HG02798 (cell line): Measurements from ENCODE around the gene FAM221B.
A peak's percentile ranks its signal among the peaks of the same experiment; 100 is the strongest.

Experiments used
- ATAC-seq: cut with Tn5 transposase; IDR thresholded peaks from one replicate; pipeline ENCODE4 v1.9.1; 2021; ENCODE audit warnings: mild to moderate bottlenecking; ENCODE audit not compliant: unreplicated experiment, poor library complexity

The FAM221B gene

DNA sequence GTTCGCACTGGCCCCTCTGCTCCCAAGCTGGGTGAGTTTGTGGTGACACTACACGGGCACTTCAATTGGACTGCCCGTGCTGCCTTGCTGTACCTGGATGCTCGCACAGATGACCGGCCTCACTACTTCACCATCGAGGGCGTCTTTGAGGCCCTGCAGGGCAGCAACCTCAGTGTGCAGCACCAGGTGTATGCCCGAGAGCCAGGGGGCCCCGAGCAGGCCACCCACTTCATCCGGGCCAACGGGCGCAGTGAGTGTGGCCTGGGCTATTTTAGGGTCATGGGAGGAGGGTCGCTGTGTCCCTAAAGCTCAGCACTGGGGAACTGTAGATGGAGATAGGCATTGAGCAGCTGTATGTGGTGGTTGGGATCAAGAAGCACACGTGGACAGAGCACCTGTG is 35.7 kb downstream of the FAM221B start:
- ATAC-seq = no peak

DNA sequence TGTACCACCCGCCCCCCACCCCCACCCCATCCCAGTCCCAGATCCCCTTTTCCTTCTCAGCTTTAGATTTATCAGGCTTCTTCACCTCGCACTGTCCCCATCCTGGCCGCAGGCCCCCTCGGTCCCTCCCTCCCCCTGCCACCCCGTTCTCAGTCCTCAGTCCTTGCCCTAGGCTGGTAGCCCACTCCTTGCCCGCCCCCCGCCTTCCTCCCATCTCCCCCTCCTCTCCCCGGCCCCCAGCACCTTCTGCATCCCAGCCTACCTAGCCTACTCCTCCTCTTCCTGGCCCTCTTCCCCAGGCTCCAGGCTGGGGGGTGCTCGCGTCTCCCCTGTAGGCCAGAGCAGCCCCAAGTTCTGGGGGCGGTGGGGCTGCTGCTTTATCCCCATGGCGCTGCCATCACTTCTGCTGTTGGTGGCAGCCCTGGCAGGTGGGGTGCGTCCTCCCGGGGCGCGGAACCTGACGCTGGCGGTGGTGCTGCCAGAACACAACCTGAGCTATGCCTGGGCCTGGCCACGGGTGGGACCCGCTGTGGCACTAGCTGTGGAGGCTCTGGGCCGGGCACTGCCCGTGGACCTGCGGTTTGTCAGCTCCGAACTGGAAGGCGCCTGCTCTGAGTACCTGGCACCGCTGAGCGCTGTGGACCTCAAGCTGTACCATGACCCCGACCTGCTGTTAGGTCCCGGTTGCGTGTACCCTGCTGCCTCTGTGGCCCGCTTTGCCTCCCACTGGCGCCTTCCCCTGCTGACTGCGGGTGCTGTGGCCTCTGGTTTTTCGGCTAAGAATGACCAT is 36.3 kb downstream of the FAM221B start:
- ATAC-seq = no peak

DNA sequence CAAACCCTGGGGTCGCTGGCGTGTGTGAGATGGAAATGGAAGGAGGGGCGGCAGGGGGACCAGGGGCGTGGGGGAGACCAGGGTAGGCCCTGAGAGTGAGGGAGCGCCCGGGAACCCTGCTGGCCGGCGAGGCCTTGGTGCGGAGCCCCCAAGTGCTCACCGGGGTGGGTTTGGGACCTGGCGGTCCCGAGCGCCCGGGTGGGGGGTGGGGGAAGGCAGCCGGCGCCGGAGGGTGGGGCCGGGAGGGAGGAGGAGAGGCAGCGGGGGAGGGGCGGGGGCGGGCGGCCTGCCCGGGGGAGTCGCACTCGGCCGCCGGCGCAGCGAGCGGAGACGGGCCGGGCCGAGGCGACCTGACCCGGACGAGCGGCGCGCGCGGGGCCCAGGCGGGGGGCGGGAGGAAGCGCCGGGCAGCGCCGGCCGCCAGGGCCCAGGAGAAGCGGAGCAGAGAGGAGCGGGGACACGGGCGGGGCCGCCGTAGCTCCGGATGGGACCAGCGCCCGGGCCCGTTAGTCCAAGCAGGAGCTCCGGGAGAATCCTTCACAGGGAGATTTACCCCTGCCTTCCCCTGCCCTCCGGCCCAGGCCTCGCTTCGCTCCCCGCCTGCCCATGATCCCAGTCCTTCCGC is 37.1 kb downstream of the FAM221B start, which contains the start of gene NPR2:
NPR2 (plus strand) TSS at position 295 of the 625 bp plus-strand sequence. CDS start 818 bp downstream, outside the sequence.
- ATAC-seq = no peak

- ATAC-seq = peak; percentile 62
These were observed 37.9 kb downstream of the FAM221B start for GRCh38 chr9:35790385-35791296.

GRCh38 chr9:35790025-35790384 is 38.5 kb downstream of the FAM221B start:
- no peak for ATAC-seq

- no peak for ATAC-seq
These were observed 39.0 kb downstream of the FAM221B start for GRCh38 chr9:35789541-35789940.

GRCh38 chr9:35783418-35783817 is 45.1 kb downstream of the FAM221B start:
- ATAC-seq = no peak

- ATAC-seq = no peak
These were observed 47.5 kb downstream of the FAM221B start for GRCh38 chr9:35781066-35781465.

GRCh38 chr9:35778496-35778895 is 50.0 kb downstream of the FAM221B start:
- no peak for ATAC-seq

GRCh38 chr9:35776018-35776417 is 52.5 kb downstream of the FAM221B start:
- ATAC-seq = no peak

DNA sequence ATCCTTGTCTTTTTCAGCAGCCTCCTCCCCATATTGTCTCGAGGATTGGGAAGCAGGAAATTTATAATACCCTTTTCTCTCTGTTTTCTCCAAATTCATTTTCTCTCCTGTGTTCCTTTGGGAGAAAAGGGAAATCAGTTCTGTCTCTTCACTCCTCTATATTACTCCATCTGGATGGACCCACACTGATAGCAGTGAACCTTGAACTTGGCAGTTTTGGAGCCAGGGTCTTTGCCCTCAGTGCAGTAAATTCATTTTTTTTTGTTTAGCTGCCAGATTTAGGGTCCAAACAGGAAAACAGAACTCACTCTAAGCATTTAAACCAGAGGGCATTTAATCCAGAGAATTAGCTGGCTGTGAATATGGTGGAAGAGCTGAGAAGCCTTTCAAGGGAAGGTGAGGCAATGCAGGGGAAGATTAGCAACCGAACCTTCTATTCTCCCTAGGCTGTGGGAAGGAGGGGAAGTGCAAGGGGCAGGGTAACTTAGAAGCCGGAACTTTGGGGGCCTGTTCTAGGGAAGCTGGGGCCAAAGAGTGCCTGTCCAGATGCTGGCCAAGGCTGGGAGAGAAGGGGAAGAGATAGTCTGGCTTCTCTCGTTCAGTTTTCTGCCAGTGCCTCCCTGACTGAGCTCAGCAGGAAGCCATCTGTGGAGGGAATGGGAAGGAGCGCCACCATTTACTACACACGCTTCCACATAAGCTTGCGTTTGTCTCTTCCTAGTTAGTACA is 53.5 kb downstream of the FAM221B start:
- no peak for ATAC-seq

DNA sequence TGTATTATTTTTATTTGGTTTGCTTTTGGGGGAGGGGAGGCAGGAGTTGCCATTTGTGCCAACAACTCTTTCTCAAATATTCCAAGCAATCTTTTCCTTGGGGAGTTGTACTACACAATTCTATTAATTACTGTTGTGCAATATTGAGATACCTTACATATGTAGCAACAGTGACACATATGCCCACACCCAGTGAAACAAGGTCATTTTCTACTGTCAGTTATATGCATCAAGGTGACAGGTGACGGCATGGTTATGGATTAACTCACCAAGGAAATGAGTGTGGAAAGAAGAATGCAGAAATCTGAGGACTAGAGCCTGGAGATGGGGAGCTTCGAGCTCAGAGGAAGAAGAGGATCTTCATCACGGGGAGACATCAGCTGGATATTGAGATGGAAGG is 56.6 kb downstream of the FAM221B start:
- ATAC-seq = no peak

DNA sequence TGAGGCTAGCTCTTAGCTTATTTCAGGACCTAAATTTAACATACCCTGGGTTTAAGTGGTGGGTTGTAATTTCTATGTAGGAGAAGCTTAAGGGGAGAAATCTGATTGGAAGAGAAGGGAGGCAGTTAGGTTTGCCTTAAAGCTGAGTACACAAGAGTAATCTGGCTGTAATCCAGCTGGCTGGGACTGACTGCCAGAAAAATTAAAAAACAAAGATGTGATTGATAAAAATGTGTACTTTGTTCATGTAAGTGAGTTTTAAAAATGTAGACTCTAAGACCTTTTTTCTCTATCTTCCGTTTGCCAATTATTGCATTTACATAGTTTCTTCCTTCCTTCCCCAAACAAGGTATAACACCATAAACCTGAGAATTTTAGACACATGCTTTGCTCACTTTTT is 57.0 kb downstream of the FAM221B start:
- ATAC-seq = no peak

GRCh38 chr9:35771075-35771433 is 57.5 kb downstream of the FAM221B start:
- ATAC-seq = no peak

DNA sequence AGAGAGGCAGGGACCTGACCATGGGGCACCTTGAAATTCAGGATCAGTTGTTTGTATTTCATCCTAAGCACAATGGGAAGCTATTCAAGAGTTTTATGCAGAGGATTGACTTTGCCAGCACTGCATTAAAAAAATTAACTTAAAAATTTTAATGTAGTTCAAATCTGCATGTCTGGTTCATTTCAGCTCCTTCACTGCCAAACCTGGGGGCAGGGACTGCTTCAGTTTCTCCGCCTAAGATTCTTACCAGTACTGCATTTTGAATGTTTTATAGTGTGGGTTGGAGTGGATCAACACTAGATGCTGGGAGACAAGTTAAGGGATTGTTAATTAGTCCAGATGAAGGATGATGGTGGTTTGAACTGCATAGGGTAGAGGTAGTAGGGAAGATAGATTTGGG is 58.8 kb downstream of the FAM221B start:
- ATAC-seq = no peak

DNA sequence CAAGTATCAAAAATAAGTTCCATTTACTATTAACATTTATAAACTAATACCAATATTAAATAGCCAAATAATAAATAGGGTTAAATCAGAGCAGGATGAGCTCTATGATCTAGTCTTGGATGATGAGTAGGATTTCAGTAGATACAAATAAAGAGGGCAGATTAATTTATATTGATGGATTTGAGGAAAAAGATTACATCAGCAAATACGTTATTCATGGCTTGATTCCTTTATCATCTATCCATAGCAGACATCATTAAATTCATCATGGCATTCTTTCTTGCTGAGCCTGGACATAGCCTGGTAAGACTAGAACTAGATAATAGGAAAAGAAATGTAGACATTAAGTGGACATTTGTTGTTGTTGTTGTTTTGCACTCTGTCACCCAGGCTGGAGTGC is 61.1 kb downstream of the FAM221B start:
- no peak for ATAC-seq

DNA sequence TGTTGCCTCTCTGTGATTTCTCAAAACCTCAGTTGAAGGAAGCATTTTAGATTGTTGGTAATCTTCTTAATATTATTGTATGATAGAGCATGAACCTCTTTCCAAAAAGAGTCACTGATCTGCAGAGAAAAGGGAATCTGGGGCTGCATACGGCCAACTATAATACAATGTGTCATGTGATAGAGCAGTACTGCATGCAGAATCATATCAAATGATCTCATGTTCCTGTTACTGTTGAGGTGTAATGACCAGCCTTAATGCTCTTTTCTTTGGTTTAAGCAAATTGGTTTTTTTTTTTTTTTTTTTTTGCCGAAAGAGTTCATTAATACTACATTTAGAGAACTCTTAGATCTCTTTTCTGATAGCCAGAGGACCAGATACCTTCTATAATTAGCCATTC is 61.5 kb downstream of the FAM221B start:
- ATAC-seq = no peak
